Measurements from ENCODE around the gene TPO.

Gene TPO

DNA sequence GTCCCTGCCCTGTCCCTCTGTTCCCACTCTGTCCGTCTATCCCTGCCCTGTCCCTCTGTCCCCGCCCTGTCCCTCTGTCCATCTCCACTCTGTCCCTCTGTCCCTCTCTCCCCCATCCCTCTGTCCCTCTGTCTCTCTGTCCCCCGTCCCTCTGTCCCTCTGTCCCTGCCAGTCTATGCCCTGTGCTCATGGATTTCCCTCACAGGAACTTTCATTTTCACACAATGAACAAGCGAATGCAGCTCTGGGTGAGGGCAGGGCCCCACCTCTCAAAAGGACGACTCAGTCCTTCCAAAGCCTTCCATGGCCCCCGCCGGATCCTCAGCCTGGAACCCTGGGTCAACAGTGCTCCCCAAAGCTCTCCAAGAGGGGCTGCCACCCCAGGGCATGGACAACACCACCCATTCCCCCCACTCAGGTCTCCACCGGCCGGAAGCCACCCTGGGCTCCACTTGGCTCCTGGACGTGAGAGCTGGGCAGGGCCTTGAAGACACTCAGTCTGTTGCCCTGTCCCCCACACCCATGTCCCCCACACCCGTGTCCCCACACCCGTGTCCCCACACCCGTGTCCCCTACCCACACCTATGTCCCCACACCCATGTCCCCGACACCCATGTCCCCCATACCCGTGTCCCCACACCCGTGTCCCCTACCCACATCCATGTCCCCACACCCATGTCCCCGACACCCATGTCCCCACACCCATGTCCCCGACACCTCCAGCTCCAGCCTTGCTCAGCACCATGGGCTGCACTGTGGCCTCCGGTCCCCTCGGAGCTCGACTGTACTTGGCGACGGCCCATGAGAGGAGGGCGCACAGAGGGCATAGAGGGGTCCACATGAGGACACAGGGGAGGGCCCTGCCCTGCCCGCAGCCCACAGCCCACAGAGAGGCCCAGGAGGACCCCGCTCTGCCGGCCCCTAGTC lies 175.1 kb downstream of the TPO start:
- no peak for DNase-seq

- DNase-seq = no peak
Measured at GRCh38 chr2:1588978-1589621, 175.8 kb downstream of the TPO start.

DNA sequence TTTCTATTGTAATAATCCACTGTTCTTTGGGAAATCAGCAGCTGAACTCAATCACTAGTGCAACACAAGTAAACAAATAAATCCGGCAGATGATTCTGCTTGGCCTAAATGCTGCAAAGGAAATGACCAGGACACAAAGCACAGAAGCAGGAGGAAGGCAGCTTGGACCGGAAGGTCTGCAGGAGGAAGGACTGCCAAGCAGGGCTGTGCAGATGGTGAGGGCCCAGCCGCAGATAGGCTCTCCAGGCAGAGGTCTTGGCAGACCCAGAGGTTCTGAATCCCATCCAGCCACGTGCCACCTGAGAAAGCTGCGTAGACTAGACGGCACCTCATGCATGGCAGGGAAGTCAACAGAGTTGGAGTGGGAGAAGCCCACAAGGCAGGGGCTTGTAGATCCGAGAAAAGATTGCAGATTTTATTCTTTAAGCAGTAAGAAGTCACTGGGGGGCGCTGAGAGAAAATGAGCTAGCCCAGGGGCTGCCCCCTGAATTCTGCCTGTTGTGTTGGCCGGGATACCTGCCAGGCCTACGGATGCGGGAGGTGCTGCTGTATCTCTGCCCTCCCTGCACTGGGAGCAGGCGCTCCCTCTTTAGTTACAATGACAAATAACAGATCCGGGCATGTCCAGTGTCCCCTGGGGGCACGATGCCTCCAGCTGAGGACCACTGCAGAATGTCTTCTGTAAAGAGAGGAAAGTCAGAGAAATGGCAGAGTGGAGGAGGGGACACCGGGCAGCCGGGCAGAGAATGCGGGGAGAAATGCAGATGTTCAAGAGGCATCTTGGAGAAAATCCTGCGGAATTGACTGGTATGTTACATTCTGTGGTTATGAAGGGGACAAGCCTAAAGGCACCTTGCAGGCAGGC lies 177.6 kb downstream of the TPO start:
- DNase-seq = no peak

GRCh38 chr2:1591461-1591770 lies 178.2 kb downstream of the TPO start:
- DNase-seq = no peak

Measured in activated naive CD4-positive, alpha-beta T cell (primary cell).